Neural cell (in vitro differentiated cells): ENCODE results near the gene PPL. TPM values are rescaled to one million over a fixed set of nuclear protein-coding genes. Genes with fewer than 3 reads are reported as not detected.
"Not testable (repeated sequence)": the region's sequence is repeated elsewhere in the genome, so short reads cannot be mapped to it uniquely, and the experiment has no call there.

Source experiments
- H2AFZ ChIP-seq: fragments of 200-600, 300-800 bp; sonication (generic), shearing (Covaris generic); 2 replicates; pipeline ENCODE4 v1.6.0; 2014; ENCODE audit warnings: low read depth, mild to moderate bottlenecking, antibody characterized with exemption, low read length, moderate library complexity
- H3F3A ChIP-seq: fragments of 200-600 bp; shearing (Covaris generic); 2 replicates; pipeline ENCODE4 v1.6.1; 2016; ENCODE audit warnings: mild to moderate bottlenecking, moderate library complexity, mixed read lengths, antibody characterized with exemption, low read length; ENCODE audit not compliant: insufficient read depth, poor library complexity, severe bottlenecking
- H3K27ac ChIP-seq: fragments of 200-600, 300-800 bp; sonication (generic), shearing (Covaris generic); 2 replicates; pipeline ENCODE4 v1.5.1; 2014; ENCODE audit warnings: mild to moderate bottlenecking, low read length, moderate library complexity
- H3K27me3 ChIP-seq: fragments of 300-800, 200-600 bp; sonication (generic), shearing (Covaris generic); 2 replicates; pipeline ENCODE4 v1.6.0; 2014; ENCODE audit warnings: mild to moderate bottlenecking, low read depth, low read length, moderate library complexity; ENCODE audit not compliant: insufficient read depth
- H3K36me3 ChIP-seq: fragments of 300-800, 200-600 bp; sonication (generic), shearing (Covaris generic); 2 replicates; pipeline ENCODE4 v1.5.1; 2014; ENCODE audit warnings: mild to moderate bottlenecking, antibody characterized with exemption, low read length, moderate library complexity; ENCODE audit not compliant: insufficient read depth
- H3K4me2 ChIP-seq: fragments of 300-800, 200-600 bp; sonication (generic), shearing (Covaris generic); 2 replicates; pipeline ENCODE4 v1.6.0; 2014; ENCODE audit warnings: mild to moderate bottlenecking, low read length
- H3K4me3 ChIP-seq: fragments of 300-800, 200-600 bp; sonication (generic), shearing (Covaris generic); 2 replicates; pipeline ENCODE4 v1.5.1; 2014; ENCODE audit warnings: mild to moderate bottlenecking, low read length, moderate library complexity
- H3K79me2 ChIP-seq: fragments of 200-600 bp; shearing (Covaris generic); replicated peaks from 2 replicates; pipeline ENCODE4 v1.6.0; 2014; ENCODE audit warnings: mild to moderate bottlenecking, low read length, moderate library complexity; ENCODE audit not compliant: insufficient read depth
- H3K9ac ChIP-seq: fragments of 300-800, 200-600 bp; sonication (generic), shearing (Covaris generic); 2 replicates; pipeline ENCODE4 v1.6.1; 2016; ENCODE audit warnings: mild to moderate bottlenecking, low read length, mixed read lengths
- H3K9me2 ChIP-seq: fragments of 200-600 bp; shearing (Covaris generic); 2 replicates; pipeline ENCODE4 v1.6.1; 2016; ENCODE audit warnings: mild to moderate bottlenecking, low read length, mixed read lengths; ENCODE audit not compliant: insufficient read depth
- H3K9me3 ChIP-seq: fragments of 200-600, 300-800 bp; sonication (generic), shearing (Covaris generic); 2 replicates; pipeline ENCODE4 v1.6.1; 2016; ENCODE audit warnings: mild to moderate bottlenecking, mixed run types, low read length, moderate library complexity, mixed read lengths
- H4K20me1 ChIP-seq: fragments of 200-600 bp; shearing (Covaris generic); 2 replicates; pipeline ENCODE4 v1.6.1; 2016; ENCODE audit warnings: mild to moderate bottlenecking, mixed run types; ENCODE audit not compliant: insufficient read depth
- CTCF ChIP-seq: fragments of 450-650 bp; IDR thresholded peaks from 2 replicates; pipeline ENCODE4 v1.5.1; 2014; ENCODE audit warnings: antibody characterized with exemption, mild to moderate bottlenecking, moderate library complexity; ENCODE audit not compliant: poor library complexity, severe bottlenecking
- EP300 ChIP-seq: fragments of 450-650 bp; conservative IDR thresholded peaks from 2 replicates; pipeline ENCODE4 v1.6.1; 2014; ENCODE audit warnings: antibody characterized with exemption, mild to moderate bottlenecking, moderate library complexity; ENCODE audit not compliant: poor library complexity, severe bottlenecking
- EZH2 ChIP-seq: fragments of 200-600, 300-800 bp; shearing (Covaris generic), sonication (generic); IDR thresholded peaks from 2 replicates; pipeline ENCODE4 v1.6.1; 2014; ENCODE audit warnings: antibody characterized with exemption, low read length, borderline replicate concordance, mild to moderate bottlenecking; ENCODE audit not compliant: insufficient read depth, poor library complexity, severe bottlenecking
- MXI1 ChIP-seq: fragments of 450-650 bp; conservative IDR thresholded peaks from 2 replicates; pipeline ENCODE4 v1.6.1; 2014; ENCODE audit warnings: antibody characterized with exemption, mild to moderate bottlenecking; ENCODE audit not compliant: poor library complexity, severe bottlenecking
- POLR2AphosphoS5 ChIP-seq: IDR thresholded peaks from 2 replicates; pipeline ENCODE4 v1.6.1; 2012
- RAD21 ChIP-seq: fragments of 450-650 bp; conservative IDR thresholded peaks from 2 replicates; pipeline ENCODE4 v1.6.1; 2014; ENCODE audit warnings: antibody characterized with exemption, mild to moderate bottlenecking, moderate library complexity
- REST ChIP-seq: IDR thresholded peaks from 2 replicates; pipeline ENCODE4 v1.6.1; 2012; ENCODE audit warnings: borderline replicate concordance
- SMC3 ChIP-seq: fragments of 450-650 bp; conservative IDR thresholded peaks from 2 replicates; pipeline ENCODE4 v1.6.1; 2014; ENCODE audit warnings: antibody characterized with exemption, mild to moderate bottlenecking, moderate library complexity; ENCODE audit not compliant: poor library complexity
- TAF1 ChIP-seq: IDR thresholded peaks from 2 replicates; pipeline ENCODE4 v1.6.1; 2012; ENCODE audit warnings: low read depth
- polyA plus RNA-seq: library from polyadenylated mRNA; depleted of rRNA; stranded (reverse); fragments of >200 nt; gene quantifications from 2 replicates; pipeline ENCODE4 v1.2.3, GENCODE V29; 2014

Gene PPL
- polyA plus RNA-seq, 1 donor from 2014 or later, result 0.81 TPM

DNA sequence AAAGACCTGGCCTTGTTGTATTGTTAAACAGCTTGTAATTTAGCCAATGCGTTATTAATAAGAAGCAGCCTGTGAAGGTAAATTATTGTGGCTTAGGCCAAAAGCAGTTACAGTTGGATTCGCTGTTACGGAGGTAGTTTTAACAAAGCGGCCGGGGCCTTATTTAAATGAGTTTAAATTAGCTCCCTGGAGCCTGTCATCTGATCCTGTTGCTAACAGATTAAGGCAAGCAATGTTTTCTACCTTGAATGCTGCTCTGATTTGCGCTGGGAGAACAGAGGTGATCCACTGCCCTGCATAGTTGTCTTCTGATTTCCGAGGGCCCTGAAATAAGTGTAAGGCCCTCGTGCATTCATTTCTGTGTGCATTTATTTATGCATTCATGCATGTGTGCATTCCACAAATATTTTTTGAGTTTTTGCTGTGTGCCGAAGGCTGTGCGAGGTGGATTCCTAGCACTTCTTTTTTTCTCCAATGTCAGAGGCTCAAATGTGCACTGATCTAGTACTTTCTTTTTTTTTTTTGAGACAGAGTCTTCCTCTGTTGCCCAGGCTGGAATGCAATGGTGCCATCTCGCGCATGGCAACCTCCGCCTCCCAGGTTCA, 32.0 kb upstream of the PPL start:
- no peaks in the 10 kb centered on the region for H3F3A ChIP-seq
- H3K4me3 ChIP-seq, result peak overlapping the region; percentile 9
- no peaks in the 10 kb centered on the region for H3K9me2 ChIP-seq
- H3K27ac ChIP-seq, result peak overlapping the region; percentile 3
- H4K20me1 ChIP-seq, result no peaks in the 10 kb centered on the region
- H3K9me3 ChIP-seq, result no peaks in the 10 kb centered on the region
- H3K36me3 ChIP-seq, result no peaks in the 10 kb centered on the region
- H3K27me3 ChIP-seq, result no peaks in the 10 kb centered on the region
- peak overlapping the region; percentile 14 for H3K9ac ChIP-seq
- no peak overlapping the region for H2AFZ ChIP-seq
- TF ChIP-seq REST (no peak), TAF1 (no peak), POLR2AphosphoS5 (no peak), SMC3 (no peak), MXI1 (no peak), RAD21 (no peak), EZH2 (no peak), CTCF (no peak), EP300 (no peak)
- H3K4me2 ChIP-seq, result no peak overlapping the region
- H3K79me2 ChIP-seq, result no peaks in the 10 kb centered on the region

DNA sequence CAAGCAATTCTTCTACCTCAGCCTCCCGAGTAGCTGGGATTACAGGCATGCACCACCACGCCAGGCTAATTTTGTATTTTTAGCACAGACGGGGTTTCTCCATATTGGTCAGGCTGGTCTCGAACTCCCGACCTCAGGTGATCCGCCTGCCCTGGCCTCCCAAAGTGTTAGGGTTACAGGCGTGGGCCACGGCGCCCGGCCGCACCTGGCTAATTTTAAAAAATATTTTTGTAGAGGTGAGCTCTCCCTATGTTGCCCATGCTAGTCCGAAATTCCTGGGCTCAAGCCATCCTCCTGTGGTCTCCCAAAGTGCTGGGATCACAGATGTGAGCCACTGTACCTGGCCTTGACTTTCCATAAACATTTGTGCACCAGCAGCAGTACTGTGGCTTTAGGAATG, 31.3 kb upstream of the PPL start:
- H3K4me3 ChIP-seq, result peak overlapping the region; percentile 9
- H2AFZ ChIP-seq, H3K9me2 ChIP-seq, H4K20me1 ChIP-seq, H3K27ac ChIP-seq, H3K4me2 ChIP-seq, H3K9ac ChIP-seq, H3K36me3 ChIP-seq, H3K79me2 ChIP-seq, H3K27me3 ChIP-seq, H3K9me3 ChIP-seq, H3F3A ChIP-seq: not testable (repeated sequence)
